ENCODE data around the gene CHKA.

The CHKA gene

GRCh38 chr11:68044145-68044813, 76.9 kb downstream of the CHKA start:
- no peak for DNase-seq (ENCODE audit: low read depth in 3 of 3)

DNA sequence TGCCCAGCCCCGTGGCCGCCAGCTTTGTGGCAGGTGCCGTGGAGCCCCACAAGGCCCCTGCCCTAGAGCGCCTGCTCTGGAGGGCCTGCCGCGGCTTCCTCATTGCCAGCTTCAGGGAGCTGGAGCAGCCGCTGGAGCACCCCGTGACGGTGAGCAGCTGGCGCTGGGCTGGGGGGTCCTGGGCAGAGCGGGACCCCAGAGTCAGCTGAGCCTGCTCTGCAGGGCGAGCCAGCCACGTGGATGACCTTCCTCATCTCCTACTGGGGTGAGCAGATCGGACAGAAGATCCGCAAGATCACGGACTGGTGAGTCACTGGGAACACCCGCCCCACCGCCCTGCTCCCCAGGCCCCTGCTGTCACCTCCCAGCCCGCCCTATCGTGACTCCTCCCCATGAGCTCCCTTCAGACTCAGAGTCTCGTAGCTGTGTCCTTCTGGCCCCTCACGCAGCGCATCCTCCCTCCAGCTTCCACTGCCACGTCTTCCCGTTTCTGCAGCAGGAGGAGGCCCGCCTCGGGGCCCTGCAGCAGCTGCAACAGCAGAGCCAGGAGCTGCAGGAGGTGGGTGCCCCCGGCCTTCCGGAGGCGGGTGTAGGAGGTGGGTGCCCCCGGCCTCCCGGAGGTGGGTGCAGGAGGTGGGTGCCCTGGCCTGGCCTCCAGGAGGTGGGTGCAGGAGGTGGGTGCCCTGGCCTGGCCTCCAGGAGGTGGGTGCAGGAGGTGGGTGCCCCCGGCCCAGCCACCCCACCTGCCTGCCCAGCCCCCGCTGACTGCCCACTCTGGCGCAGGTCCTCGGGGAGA, 77.6 kb downstream of the CHKA start:
- no peak for DNase-seq (ENCODE audit: low read depth in 3 of 3)

- no peak for DNase-seq (ENCODE audit: low read depth in 3 of 3)
These were observed 78.2 kb downstream of the CHKA start for GRCh38 chr11:68043029-68043348.

DNA sequence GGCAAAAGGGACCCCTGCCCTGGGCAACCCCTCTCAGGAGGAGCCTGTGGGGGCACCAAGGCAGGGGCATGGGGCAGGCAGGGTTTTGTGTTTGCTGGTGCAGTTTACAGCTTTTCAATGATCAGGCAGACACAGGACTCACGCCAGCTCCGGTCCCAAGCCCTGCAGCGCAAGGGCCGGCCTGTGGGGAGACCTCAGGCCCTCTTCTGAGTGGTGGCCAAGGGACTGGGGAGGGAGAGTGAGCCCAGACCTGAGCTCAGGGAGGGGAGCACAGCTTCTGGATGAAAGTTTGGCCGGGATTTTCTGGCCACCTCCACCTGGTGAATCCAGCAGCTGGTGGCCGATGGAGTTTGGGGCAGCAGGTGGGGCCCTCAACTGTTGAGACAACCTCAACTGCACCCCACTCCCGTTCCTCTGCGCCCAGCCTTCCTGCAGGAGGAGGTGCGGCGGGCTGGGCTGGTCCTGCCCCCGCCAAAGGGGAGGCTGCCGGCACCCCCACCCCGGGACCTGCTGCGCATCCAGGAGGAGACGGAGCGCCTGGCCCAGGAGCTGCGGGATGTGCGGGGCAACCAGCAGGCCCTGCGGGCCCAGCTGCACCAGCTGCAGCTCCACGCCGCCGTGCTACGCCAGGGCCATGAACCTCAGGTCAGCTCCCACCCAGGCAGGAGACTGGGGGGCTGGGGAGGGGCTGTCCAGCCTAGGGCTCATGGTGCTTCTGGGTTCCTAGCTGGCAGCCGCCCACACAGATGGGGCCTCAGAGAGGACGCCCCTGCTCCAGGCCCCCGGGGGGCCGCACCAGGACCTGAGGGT, 78.8 kb downstream of the CHKA start:
- DNase-seq (ENCODE audit: low read depth in 3 of 3): no peak

DNA sequence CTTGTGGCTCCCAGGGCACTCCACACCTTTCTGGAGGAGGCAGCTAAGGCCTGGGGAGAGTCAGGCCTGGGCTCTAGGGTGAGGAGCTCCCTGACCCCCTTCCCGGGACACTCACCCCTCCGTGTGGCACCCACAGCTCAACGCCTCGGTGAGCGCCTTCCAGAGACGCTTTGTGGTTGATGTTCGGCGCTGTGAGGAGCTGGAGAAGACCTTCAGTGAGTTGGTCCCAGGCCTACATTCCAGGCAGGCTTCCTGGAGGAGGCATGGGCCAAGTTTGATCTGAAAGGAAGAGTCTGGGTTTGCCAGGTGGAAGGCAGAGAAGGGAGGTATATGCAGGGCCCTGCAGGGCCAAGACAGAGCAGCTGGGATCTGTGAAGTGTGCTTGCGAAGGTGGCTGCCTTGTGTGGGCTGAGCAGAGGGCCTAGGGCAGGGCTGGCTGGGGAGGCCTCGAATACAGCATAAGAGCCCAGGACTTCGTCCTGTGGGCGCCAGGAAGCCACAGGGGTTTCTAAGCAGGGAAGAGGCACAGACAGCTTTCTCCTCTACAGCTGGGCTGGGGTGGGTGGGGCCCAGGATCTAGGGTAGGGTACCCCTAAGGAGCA, 79.5 kb downstream of the CHKA start:
- DNase-seq (ENCODE audit: low read depth in 3 of 3): no peak

- no peak for DNase-seq (ENCODE audit: low read depth in 3 of 3)
These were observed 80.1 kb downstream of the CHKA start for GRCh38 chr11:68040957-68041591.

GRCh38 chr11:68040101-68040956, 80.9 kb downstream of the CHKA start:
- peak in 1 of 3 experiments; percentile 56 for DNase-seq (ENCODE audit: low read depth in 3 of 3)

DNA sequence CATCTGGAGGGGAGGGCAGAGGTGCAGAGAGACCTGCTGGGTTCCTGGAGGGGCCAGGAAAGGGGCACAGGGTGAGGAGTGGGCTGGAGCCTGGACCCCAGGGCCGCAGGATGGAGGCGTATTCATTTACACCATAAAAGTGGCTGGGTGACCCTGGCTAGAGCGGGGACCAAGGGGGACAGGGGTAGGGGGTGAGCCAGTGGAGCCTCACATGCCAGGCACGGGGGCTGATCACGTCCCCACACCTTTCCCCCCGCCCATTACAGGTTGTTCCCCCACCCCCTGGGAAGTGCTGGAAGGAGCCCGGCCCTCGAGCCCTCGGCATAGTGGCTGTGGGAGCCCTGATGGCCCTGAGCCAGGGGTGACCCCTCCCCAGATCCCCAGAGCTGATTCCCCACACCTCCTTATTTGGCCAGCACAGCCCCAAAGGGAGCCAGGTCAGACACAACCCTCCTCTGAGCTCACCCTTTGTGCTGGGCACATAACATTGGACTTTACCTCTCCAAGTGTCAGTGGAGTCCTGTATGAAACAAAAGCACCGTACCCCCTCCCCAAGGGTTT, 81.6 kb downstream of the CHKA start:
- no peak for DNase-seq (ENCODE audit: low read depth in 3 of 3)

DNA sequence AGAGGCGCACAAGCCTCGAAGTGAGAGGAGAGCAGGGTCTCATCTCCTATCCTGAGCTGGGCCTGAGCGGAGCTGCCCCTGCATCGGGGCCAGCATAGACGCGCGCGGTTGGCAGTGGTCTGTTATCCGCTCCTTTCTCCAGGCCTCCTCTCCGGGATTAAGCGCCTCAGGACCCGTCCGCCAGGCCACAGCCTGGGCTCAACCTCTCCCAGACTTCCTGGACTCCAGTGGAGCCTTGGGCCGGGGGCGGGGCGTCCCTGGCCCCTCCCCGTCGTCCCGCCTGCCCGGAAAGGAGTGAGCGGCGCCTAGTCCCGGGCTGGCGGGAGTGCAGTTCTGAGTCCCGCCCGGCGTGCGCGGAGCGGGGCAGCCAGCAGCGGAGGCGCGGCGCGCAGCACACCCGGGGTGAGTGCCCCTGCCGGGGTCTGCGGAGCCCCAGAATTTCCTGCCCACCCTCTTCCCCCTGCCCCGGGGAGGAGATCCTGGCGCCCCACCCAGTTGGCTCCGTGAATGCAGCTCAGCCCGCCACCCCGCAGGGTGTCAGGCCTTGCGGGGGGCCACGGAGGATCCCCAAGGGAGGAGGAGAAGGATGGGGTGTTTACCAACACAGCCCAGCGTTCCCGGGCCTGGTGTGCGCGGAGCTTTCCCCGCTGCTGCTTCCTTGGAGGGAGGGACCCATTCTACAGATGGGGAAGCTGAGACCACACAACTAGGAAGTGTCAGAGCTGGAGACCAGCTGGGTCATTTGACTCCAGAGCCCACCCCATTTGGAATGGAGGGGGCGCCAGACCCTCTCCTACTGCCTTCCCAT, 82.3 kb downstream of the CHKA start, which contains the start of gene TCIRG1:
Gene TCIRG1 (plus strand): TSS at position 308 of the 808 bp plus-strand sequence. CDS start 2,247 bp downstream, outside the sequence.
- DNase-seq (ENCODE audit: low read depth in 3 of 3): peak in 2 of 3 experiments; percentile 57 to 77

DNA sequence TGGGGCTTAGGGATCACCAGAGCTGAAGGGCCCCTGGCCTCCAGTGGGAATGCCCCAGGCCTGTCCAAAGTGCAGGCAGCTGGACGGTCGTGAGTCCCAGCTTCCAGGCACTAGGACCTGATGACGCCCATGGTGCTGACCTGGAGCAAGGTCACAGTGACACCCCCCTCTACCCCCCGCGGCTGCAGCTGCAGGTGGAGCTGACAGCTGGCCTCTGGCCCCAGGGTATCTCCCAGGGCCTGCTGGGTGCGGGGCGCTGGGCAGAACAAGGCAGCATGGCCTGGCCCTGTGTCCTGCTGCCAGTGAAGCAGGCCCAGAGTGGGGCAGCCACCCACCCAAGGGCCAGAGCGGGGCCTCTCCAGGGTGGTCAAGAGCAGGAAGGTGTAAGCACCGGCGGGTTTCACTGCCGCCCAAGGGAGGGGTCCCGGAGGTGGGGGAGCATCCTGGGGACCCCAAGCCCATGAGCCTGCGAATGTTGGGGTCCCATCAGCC, 82.9 kb downstream of the CHKA start:
- DNase-seq (ENCODE audit: low read depth in 3 of 3): no peak

GRCh38 chr11:68037411-68038225, 83.6 kb downstream of the CHKA start:
- no peak for DNase-seq (ENCODE audit: low read depth in 3 of 3)

DNA sequence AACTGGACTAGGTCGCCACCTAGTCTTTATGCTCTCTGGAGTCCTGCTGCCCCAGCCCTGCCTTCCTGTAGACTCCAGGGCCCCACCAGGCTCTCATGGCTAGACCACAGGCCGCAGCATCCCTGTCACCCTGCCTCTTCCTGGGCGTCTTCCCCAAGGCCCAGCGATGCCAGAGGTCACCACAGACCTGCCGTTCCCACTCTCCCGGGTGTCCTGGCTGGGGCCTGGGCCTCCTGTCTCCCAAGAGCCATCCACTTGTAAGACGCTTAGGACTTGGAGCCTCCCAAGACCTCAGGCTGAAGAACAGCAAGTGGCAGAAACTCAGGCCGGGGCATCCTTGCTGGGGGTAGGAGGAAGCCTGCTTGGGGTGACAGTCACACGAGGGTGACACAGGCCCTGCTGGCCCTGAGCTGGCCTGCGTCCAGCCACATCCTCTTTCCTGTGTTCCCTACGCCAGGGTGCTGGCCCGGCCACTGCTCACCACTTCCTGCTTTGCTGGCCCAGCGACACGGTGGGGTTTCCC, 84.4 kb downstream of the CHKA start:
- no peak for DNase-seq (ENCODE audit: low read depth in 3 of 3)

- DNase-seq (ENCODE audit: low read depth in 3 of 3): no peak
These were observed 85.0 kb downstream of the CHKA start for GRCh38 chr11:68036141-68036716.

GRCh38 chr11:68035266-68035876, 85.8 kb downstream of the CHKA start:
- no peak for DNase-seq (ENCODE audit: low read depth in 3 of 3)

GRCh38 chr11:68033708-68034045, 87.5 kb downstream of the CHKA start:
- no peak for DNase-seq (ENCODE audit: low read depth in 3 of 3)

- DNase-seq (ENCODE audit: low read depth in 3 of 3): no peak
These were observed 88.0 kb downstream of the CHKA start for GRCh38 chr11:68032997-68033707.

- DNase-seq (ENCODE audit: low read depth in 3 of 3): no peak
These were observed 89.2 kb downstream of the CHKA start for GRCh38 chr11:68032003-68032402.

Measured in stimulated activated CD4-positive, alpha-beta T cell treated with anti-CD3 and anti-CD28 coated beads, TNF-alpha, amount 100 ng/mL, for 24 hours (primary cell).